ENCODE results near the gene GTF3C5.
"Not testable (repeated sequence)": the region's sequence is repeated elsewhere in the genome, so short reads cannot be mapped to it uniquely, and the experiment has no call there.

Gene GTF3C5

DNA sequence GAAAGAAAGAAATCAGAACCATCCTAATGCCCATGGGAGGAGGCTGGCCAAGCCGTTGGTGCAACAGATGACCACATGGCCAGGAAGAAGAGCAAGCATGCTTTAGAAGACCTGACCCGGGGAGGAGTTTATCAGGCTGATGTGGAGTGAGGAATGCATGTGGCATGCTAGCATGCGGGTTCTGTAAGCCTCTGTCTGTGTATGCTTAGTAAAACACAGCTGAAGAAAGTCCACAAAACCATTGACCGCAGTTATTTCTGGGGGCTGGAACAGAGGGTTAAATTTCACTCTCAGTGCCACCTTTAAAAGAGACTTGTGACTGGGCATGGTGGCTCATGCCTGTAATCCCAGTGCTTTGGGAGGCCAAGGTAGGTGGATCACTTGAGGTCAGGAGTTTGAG lies 33.2 kb upstream of the GTF3C5 start:
- no peak for DNase-seq

DNA sequence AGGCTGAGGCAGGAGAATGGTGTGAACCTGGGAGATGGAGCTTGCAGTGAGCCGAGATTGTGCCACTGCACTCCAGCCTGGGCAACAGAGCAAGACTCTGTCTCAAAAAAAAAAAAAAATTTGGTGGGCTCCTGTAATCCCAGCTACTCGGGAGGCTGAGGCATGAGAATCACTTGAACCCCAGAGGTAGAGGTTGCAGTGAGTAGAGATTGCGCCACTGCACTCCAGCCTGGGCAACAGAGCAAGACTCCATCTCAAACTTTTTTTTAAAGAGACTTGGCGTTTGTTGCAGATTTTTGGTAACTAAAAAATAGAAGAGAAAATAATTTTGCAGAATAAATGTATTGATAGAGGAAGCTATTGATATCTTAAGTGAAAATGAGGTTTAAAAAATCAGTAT lies 32.6 kb upstream of the GTF3C5 start:
- not testable (repeated sequence) for DNase-seq

- DNase-seq, result no peak
Observed at GRCh38 chr9:132998831-132999635, 31.8 kb upstream of the GTF3C5 start.

- DNase-seq, result no peak
Observed at GRCh38 chr9:133002147-133003070, 28.4 kb upstream of the GTF3C5 start.

- no peak for DNase-seq
Observed at GRCh38 chr9:133003071-133003461, 27.7 kb upstream of the GTF3C5 start.

DNA sequence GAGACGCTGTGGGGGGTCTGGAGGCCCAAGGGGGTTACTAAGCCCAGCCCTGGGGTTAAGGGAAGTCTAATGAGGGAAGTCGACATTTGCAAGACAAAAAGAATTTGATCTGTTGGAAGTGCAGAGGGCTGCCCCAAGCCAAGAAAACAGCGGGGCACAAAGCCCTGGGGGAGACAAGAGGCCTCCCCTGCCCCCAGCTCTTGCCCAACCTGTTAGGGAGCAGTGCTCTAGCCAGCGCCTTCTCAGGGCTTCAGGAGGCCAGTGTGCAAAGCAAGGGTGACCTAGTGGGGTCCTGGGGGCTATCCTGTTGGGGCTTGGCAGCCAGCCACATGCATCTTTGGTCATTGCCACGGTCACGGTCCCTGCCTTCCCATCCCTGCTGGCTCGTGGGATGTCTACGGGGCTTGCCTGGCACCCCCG lies 27.1 kb upstream of the GTF3C5 start:
- no peak for DNase-seq

DNA sequence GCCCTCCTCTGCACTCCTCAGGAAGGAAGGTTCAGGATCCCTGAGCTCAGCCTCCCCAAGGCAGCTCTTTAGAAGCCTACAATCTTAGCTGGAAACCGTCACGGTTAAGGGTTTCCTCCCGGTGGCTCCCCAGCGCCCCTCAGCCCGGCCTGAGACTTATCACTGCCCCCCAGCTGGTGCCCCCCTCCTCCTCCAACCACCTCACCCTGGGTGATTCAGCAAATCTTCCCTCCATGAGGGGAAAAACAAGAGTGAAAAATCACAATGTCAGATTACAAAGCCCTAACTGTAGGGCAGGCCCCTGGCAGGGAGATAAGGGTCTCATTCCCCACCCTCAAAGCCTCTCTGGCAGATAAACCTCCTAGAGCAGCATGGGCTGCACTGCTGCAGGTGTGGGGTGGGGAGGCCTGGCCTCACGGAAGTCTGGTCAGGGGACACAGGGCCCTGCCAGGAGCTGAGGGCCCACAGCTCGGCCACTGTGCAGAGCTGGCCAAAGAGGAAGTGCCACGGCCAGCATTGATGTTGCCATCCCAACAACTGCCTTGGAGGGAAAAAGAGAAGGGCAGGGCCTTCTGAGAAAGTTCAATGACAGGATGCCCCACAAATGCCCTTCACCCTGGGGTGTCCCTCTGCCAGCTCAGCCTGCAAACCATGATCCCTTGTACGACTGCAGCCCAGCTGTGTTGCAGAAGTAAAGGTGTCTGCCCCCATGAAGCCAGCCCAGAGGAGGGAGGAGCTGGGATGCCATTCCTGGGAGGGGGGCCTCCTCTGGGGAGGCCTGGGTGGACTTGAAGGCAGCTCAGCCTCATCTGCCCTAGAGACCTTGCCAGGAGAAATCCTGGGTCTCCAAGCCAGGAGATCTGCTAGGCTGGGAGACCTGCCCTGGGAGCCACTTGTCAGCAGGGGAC lies 26.5 kb upstream of the GTF3C5 start:
- no peak for DNase-seq

DNA sequence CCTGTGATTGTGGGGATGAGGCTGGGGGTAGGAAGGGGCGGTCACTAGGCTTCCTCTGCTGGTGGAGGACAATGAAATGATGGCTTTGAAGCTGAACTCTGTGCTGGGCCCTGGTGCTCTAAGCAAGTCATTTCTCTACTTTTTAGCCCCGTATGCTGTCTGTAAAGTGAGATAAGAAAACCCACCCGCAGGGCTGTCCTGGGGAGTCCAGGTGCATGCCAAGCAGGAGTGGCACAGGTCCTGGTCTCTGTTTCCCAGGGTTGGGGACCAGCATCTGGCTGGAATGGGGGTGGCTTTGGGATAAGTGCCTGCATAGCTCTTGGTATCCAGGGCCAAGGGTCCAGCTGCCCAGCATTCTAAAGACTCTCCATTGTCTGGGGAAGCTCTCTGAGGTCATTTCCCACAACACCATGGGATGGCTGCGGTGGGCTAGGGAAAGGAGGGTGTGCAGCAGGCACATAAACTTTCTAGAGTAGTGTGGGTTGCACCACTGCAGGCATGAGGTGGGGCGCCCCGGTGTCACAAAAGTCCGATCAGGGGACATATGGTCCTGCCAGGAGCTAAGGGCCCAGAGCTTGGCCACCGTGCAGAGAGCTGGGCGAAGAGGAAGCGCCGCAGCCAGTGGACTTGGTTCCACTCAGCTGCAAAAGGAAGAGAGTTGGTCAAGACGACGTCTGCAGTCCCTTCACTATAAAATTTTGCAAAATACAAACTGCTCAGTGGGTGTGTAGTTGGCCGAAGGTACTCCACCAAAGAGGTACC lies 25.6 kb upstream of the GTF3C5 start:
- no peak for DNase-seq

DNA sequence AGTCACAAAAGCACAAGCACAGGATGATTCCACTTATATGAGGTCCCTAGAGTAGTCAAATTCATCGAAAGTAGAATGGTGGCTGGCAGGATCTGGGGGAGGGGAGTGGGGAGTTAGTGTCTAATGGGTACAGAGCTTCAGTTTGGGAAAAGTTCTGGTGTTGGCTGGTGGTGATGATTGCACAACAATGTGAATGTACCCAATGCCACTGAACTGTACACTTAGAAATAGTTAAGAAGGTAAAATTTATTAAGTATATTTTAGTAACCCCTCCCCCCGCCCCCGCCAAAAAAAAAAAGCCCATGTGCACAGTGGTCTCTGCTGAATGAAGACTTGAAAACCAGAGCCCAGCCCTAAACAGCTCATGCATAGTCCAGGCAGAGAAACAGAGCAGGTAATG lies 24.8 kb upstream of the GTF3C5 start:
- DNase-seq, result no peak

- no peak for DNase-seq
Observed at GRCh38 chr9:133006731-133007352, 24.0 kb upstream of the GTF3C5 start.

DNA sequence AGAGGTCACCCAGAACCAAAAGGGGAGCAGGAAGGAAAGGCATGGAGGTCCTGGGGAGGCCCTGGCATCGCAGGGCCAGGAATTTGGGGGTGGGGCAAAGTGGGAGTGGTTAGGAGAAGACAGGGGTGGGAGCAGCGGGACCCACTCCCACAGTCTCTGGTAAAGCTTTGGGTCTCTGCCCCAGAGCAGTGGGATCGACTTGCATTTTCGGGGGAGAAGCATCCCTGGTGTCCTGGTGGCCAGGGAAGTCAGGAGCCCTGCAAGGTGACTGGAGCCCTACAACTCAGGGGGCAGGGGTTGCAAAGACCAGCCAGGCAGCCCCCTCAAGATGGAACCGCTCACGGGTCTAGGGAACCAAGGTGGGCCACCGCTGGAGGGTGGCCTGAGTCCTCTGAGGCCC lies 22.4 kb upstream of the GTF3C5 start:
- DNase-seq, result no peak

- DNase-seq, result no peak
Observed at GRCh38 chr9:133008824-133009223, 22.0 kb upstream of the GTF3C5 start.

DNA sequence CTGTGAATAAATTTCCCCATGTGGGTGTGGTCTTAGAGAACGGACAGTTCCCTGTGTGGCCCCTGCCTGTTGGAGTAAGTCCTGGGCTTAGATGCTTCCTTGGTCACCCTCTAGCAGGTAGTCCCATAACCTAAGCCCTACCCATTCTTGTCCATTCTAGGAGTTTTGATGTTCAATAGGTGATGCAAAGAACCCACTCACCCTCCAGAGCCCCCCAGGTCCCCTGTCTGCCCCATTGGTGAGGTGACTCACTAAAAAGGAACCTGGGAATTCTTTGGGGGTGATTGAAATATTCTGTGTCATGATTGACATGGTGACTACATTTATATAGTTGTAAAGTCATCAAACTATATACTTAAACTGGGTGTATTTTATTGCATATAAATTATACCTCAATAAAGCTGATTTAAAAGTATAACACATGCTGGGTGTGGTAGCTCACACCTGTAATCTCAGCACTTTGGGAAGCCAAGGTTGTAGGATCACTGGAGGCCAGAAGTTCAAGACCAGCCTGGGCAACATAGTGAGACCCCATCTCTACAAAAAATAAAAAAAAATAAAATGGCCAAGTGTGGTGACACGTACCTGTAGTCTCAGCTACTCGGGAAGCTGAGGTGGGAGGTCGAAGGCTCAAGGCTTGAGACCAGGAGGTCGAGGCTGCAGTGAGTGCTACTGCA lies 20.8 kb upstream of the GTF3C5 start:
- DNase-seq, result no peak

- DNase-seq, result no peak
Observed at GRCh38 chr9:133014696-133015095, 16.1 kb upstream of the GTF3C5 start.

- no peak for DNase-seq
Observed at GRCh38 chr9:133023117-133023890, 7.5 kb upstream of the GTF3C5 start.

DNA sequence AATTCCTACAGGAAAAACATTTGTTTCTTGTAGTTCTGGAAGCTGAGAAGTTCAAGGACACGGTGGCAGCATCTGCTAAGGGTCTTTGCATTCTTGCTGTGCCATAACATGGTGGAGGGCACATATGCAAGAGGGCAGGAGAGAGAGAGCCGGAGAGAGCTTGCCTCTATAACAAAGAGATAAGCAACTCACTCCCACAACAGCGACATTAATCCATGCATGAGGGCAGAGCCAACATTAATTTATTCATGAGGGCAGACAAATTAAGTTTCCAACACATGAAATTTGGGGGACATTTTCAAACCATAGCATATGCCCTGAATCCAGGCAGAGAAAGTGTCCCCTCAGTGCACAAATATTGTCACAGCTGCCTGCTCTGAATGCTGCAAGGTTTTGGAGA lies 4.4 kb upstream of the GTF3C5 start:
- no peak for DNase-seq

- no peak for DNase-seq
Observed at GRCh38 chr9:133027134-133027533, 3.7 kb upstream of the GTF3C5 start.

DNA sequence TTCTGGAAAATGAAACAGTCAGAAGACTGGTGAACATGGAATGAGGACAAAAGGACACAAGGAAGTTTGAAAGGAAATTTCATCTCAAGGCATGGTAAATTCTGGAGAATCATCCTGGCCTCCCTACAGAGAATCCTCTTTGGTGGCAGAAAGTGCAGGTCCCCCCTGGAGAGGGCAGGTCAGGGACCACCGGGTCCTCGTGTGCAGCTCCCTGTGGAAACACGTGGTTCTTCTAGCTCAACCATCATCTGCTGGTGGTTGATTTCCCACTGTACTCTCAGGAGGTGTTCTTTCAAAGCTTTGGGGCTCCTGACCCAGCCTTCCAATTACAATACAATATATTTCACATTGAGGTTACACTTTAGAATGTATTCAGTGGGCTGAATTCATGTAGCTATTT lies 2.6 kb upstream of the GTF3C5 start:
- DNase-seq, result no peak

DNA sequence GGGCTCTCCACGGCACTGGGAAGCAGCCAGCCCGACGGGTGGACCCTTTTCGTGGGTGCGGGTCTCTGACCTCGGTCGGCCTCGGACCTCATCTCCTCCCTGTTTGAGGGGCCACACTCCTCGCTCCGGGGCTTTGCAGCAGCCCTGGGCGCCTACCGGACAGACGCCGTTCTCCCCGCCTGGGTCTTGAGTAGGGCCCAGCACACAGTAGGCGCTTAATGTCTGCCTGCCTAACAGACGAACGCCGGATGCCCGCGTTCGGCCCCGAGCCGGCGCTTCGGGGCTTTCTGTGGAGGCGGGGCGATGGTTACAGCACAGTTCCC lies 842 bp upstream of the GTF3C5 start:
- no peak for DNase-seq

- no peak for DNase-seq
Observed at GRCh38 chr9:133031130-133031422, 279 bp downstream of the GTF3C5 start.

- no peak for DNase-seq
Observed at GRCh38 chr9:133031496-133031911, 707 bp downstream of the GTF3C5 start.
